OCI-LY7 (cell line): Measurements from ENCODE around the gene RACGAP1. TPM values are rescaled to one million over a fixed set of nuclear protein-coding genes. Genes with fewer than 3 reads are reported as not detected.

Experiments
- BruUV-seq: library from RNA; stranded (reverse); fragments of 400-500 nt; replicated peaks from 2 replicates; lab custom pipeline; 2021; lab: Mats Ljungman, UMichigan
- CTCF ChIA-PET: fragments of 300-600 bp; sonication (Branson Sonifier 250); formaldehyde crosslinking; loops from one replicate; lab custom pipeline; 2022; ENCODE audit warnings: antibody characterized with exemption; ENCODE audit not compliant: unreplicated experiment; lab: Charles Lee
- POLR2A ChIA-PET: fragments of 300-600 bp; sonication (Branson Sonifier 250); formaldehyde crosslinking; loops from one replicate; lab custom pipeline; 2022; ENCODE audit warnings: antibody characterized with exemption; lab: Charles Lee
- DNase-seq: peaks from one replicate; pipeline ENCODE4 v3.0.0-alpha.2; 2015; ENCODE audit warnings: low spot score
- H2AFZ ChIP-seq: fragments of 200-600 bp; sonication (generic), shearing (Covaris generic); 2 replicates; pipeline ENCODE4 v1.6.1; 2014; ENCODE audit warnings: mild to moderate bottlenecking, antibody characterized with exemption, low read length, moderate library complexity
- H3K27ac ChIP-seq: fragments of 200-600 bp; sonication (generic); 2 replicates; pipeline ENCODE4 v1.5.1; 2014; ENCODE audit warnings: mixed run types, low read depth, mild to moderate bottlenecking, moderate library complexity, low read length, inconsistent platforms; ENCODE audit not compliant: poor library complexity, severe bottlenecking
- H3K36me3 ChIP-seq: fragments of 200-600 bp; sonication (generic); 2 replicates; pipeline ENCODE4 v1.6.1; 2014; ENCODE audit warnings: mild to moderate bottlenecking, antibody characterized with exemption, low read length, moderate library complexity, mixed read lengths; ENCODE audit not compliant: insufficient read depth
- H3K4me1 ChIP-seq: fragments of 200-600 bp; sonication (generic); 2 replicates; pipeline ENCODE4 v1.5.1; 2014; ENCODE audit warnings: mild to moderate bottlenecking, low read length; ENCODE audit not compliant: insufficient read depth, poor library complexity, severe bottlenecking
- H3K4me2 ChIP-seq: fragments of 200-600 bp; sonication (generic); 2 replicates; pipeline ENCODE4 v1.6.1; 2014; ENCODE audit warnings: mild to moderate bottlenecking, low read length
- H3K4me3 ChIP-seq: fragments of 200-600 bp; sonication (generic); 2 replicates; pipeline ENCODE4 v1.5.1; 2014; ENCODE audit warnings: mild to moderate bottlenecking, low read depth, low read length; ENCODE audit not compliant: poor library complexity, severe bottlenecking
- H3K79me2 ChIP-seq: fragments of 200-600 bp; sonication (generic); 2 replicates; pipeline ENCODE4 v1.6.1; 2016; ENCODE audit warnings: low read depth, mild to moderate bottlenecking, low read length, moderate library complexity, mixed read lengths; ENCODE audit not compliant: insufficient read depth
- H3K9me2 ChIP-seq: fragments of 200-600 bp; sonication (generic); 2 replicates; pipeline ENCODE4 v1.6.1; 2016; ENCODE audit warnings: mild to moderate bottlenecking, low read length, mixed read lengths; ENCODE audit not compliant: insufficient read depth
- H3K9me3 ChIP-seq: fragments of 200-600 bp; sonication (generic); 2 replicates; pipeline ENCODE4 v1.6.1; 2014; ENCODE audit warnings: mild to moderate bottlenecking, mixed run types, low read length, mixed read lengths
- H4K20me1 ChIP-seq: fragments of 200-600 bp; sonication (generic); 2 replicates; pipeline ENCODE4 v1.6.1; 2014; ENCODE audit warnings: mild to moderate bottlenecking, antibody characterized with exemption, low read length, moderate library complexity, mixed read lengths; ENCODE audit not compliant: insufficient read depth
- CTCF ChIP-seq: fragments of 200-600 bp; sonication (generic); conservative IDR thresholded peaks from 2 replicates; pipeline ENCODE4 v1.5.1; 2014; ENCODE audit warnings: mild to moderate bottlenecking, antibody characterized with exemption, low read length, moderate library complexity, mixed read lengths
- EZH2phosphoT487 ChIP-seq: fragments of 200-600 bp; sonication (generic); IDR thresholded peaks from 2 replicates; pipeline ENCODE4 v1.6.1; 2018; ENCODE audit warnings: low read depth, borderline replicate concordance, mild to moderate bottlenecking, mixed run types, antibody characterized with exemption, low read length, moderate library complexity, mixed read lengths
- intact Hi-C: fragments of 100-400 bp; cut with micrococcal nuclease; formaldehyde crosslinking; loops from one replicate; pipeline ENCODE4 v1.10.0; 2022; ENCODE audit not compliant: unreplicated experiment
- total RNA-seq, 2 experiments: library from RNA; depleted of rRNA in 1 of 2; stranded (reverse); fragments of >200 nt in 1 of 2; shearing (Covaris generic) in 1 of 2; gene quantifications; 2 replicates each; pipeline ENCODE4 v1.2.3, GENCODE V29; 2014 to 2022

RACGAP1 gene
- total RNA-seq, 2 experiments from 2014 or later, result 69.6 to 104 TPM

GRCh38 chr12:50070314-50071060 lies 45.2 kb upstream of the RACGAP1 start:
- Histone ChIP-seq H3K9me3 (no peaks in the 10 kb centered on the region), H3K36me3 (no peaks in the 10 kb centered on the region), H3K4me1 (peaks cover 12% of the 10 kb centered on the region), H3K4me3 (peak overlapping the region; percentile 27), H2AFZ (peak overlapping the region; percentile 96), H4K20me1 (no peaks in the 10 kb centered on the region), H3K4me2 (peak overlapping the region; percentile 45), H3K79me2 (no peaks in the 10 kb centered on the region), H3K27ac (no peak overlapping the region), H3K9me2 (no peaks in the 10 kb centered on the region)
- no TSS peak for BruUV-seq
- TF ChIP-seq CTCF (peak; percentile 97), EZH2phosphoT487 (no peak)
- intact Hi-C loops, result loop anchor here (1.0 to 5.0 kb wide), 3 partner anchors 14 to 103 kb away; no protein-coding TSS in a partner anchor
- POLR2A ChIA-PET, result interaction anchor here (0.6 to 1.7 kb wide), 5 partner anchors 12 to 97 kb away, joined by 3 to 6 read pairs (median 4); partner anchors contain the start of genes CERS5 and SMARCD1
- DNase-seq, result peak; percentile 79
- CTCF ChIA-PET, result interaction anchor here (0.5 to 2.8 kb wide), 9 partner anchors 14 to 131 kb away, joined by 3 to 26 read pairs (median 4); partner anchors contain the start of genes COX14 and SMARCD1

GRCh38 chr12:50069539-50069938 lies 44.2 kb upstream of the RACGAP1 start:
- BruUV-seq, result no TSS peak
- ChIA-PET POLR2A (interaction anchor here (1.0 to 1.1 kb wide), 2 partner anchors 27 to 155 kb away, joined by 3 read pairs; no protein-coding TSS in a partner anchor), CTCF (interaction anchor here (1.3 to 2.8 kb wide), 3 partner anchors 14 to 103 kb away, joined by 5 to 26 read pairs (median 20); partner anchors contain the start of gene COX14)
- no peaks in the 10 kb centered on the region for H4K20me1 ChIP-seq
- intact Hi-C loops, result no loop called here
- no peaks in the 10 kb centered on the region for H3K9me2 ChIP-seq
- no peak overlapping the region for H3K27ac ChIP-seq
- no peak for TF ChIP-seq CTCF
- no peak for TF ChIP-seq EZH2phosphoT487
- no peak overlapping the region for H3K4me2 ChIP-seq
- H3K79me2 ChIP-seq, result no peaks in the 10 kb centered on the region
- no peaks in the 10 kb centered on the region for H3K36me3 ChIP-seq
- no peaks in the 10 kb centered on the region for H3K9me3 ChIP-seq
- H2AFZ ChIP-seq, result no peak overlapping the region
- DNase-seq, result no peak
- no peak overlapping the region for H3K4me3 ChIP-seq
- peaks cover 12% of the 10 kb centered on the region for H3K4me1 ChIP-seq

- Histone ChIP-seq H4K20me1 (no peaks in the 10 kb centered on the region), H2AFZ (no peak overlapping the region), H3K4me3 (no peak overlapping the region), H3K36me3 (no peaks in the 10 kb centered on the region), H3K27ac (no peak overlapping the region), H3K79me2 (no peaks in the 10 kb centered on the region), H3K4me1 (peaks cover 12% of the 10 kb centered on the region), H3K9me3 (no peaks in the 10 kb centered on the region), H3K4me2 (no peak overlapping the region), H3K9me2 (no peaks in the 10 kb centered on the region)
- intact Hi-C loops, result no loop called here
- CTCF ChIA-PET, result interaction anchor here (2.8 kb wide), 1 partner anchor 102 kb away, joined by 20 read pairs; no protein-coding TSS in a partner anchor
- no peak for DNase-seq
- TF ChIP-seq CTCF (no peak), EZH2phosphoT487 (no peak)
- POLR2A ChIA-PET, result interaction anchor here (1.1 kb wide), 1 partner anchor 156 kb away, joined by 3 read pairs; no protein-coding TSS in a partner anchor
- no TSS peak for BruUV-seq
Measured at GRCh38 chr12:50069069-50069468, 43.8 kb upstream of the RACGAP1 start.
